GM19372 (cell line): ENCODE results near the gene RRBP1.

Source experiments
- ATAC-seq: cut with Tn5 transposase; IDR thresholded peaks from one replicate; pipeline ENCODE4 v1.9.1; 2021; ENCODE audit warnings: mild to moderate bottlenecking, low read depth, moderate library complexity; ENCODE audit not compliant: unreplicated experiment

Gene RRBP1

GRCh38 chr20:17684077-17684888, 2.2 kb upstream of the RRBP1 start:
- ATAC-seq = no peak

- ATAC-seq = no peak
Observed at GRCh38 chr20:17683218-17684076, 1.4 kb upstream of the RRBP1 start.

- no peak for ATAC-seq
Observed at GRCh38 chr20:17682889-17683198, 802 bp upstream of the RRBP1 start.

- ATAC-seq = peak; percentile 14
Observed at GRCh38 chr20:17681726-17682102, 328 bp downstream of the RRBP1 start.

- ATAC-seq = peak; percentile 31
Observed at GRCh38 chr20:17680836-17681725, 961 bp downstream of the RRBP1 start.

GRCh38 chr20:17679941-17680835, 1.9 kb downstream of the RRBP1 start:
- no peak for ATAC-seq

GRCh38 chr20:17678886-17679285, 3.2 kb downstream of the RRBP1 start:
- ATAC-seq = no peak

GRCh38 chr20:17678295-17678694, 3.7 kb downstream of the RRBP1 start:
- no peak for ATAC-seq

GRCh38 chr20:17676942-17677341, 5.1 kb downstream of the RRBP1 start:
- no peak for ATAC-seq

GRCh38 chr20:17676378-17676759, 5.7 kb downstream of the RRBP1 start:
- ATAC-seq = no peak

GRCh38 chr20:17675519-17676377, 6.3 kb downstream of the RRBP1 start:
- no peak for ATAC-seq

GRCh38 chr20:17674722-17675518, 7.1 kb downstream of the RRBP1 start:
- no peak for ATAC-seq

GRCh38 chr20:17673084-17673483, 9.0 kb downstream of the RRBP1 start:
- ATAC-seq = no peak

GRCh38 chr20:17671565-17671964, 10.5 kb downstream of the RRBP1 start:
- ATAC-seq = no peak

- no peak for ATAC-seq
Observed at GRCh38 chr20:17671011-17671410, 11.0 kb downstream of the RRBP1 start.

GRCh38 chr20:17669306-17669931, 12.6 kb downstream of the RRBP1 start:
- no peak for ATAC-seq

GRCh38 chr20:17668432-17668831, 13.6 kb downstream of the RRBP1 start:
- no peak for ATAC-seq

GRCh38 chr20:17667445-17667844, 14.6 kb downstream of the RRBP1 start:
- no peak for ATAC-seq
